RWPE2 (cell line): Measurements from ENCODE around the gene MAMDC2.

Experiments
- ATAC-seq: fragments of 200-7000 bp; cut with Tn5 transposase; 3 replicates; pipeline ENCODE4 v1.9.1; 2021; ENCODE audit warnings: low read depth
- DNase-seq: peaks from one replicate; pipeline ENCODE4 v3.0.0-alpha.2; 2020; ENCODE audit warnings: low spot score
- H3K27ac ChIP-seq: fragments of 450-650 bp; 2 replicates; pipeline ENCODE4 v1.5.1; 2017; ENCODE audit warnings: mild to moderate bottlenecking; ENCODE audit not compliant: poor library complexity, severe bottlenecking
- H3K27me3 ChIP-seq: fragments of 250-450 bp; sonication (Bioruptor Pico); 2 replicates; pipeline ENCODE4 v1.5.1; 2021; ENCODE audit warnings: mild to moderate bottlenecking, moderate library complexity; ENCODE audit not compliant: insufficient read depth, poor library complexity, severe bottlenecking
- H3K36me3 ChIP-seq: fragments of 250-450 bp; sonication (Bioruptor Pico); 2 replicates; pipeline ENCODE4 v1.5.1; 2020; ENCODE audit warnings: low read depth, mild to moderate bottlenecking, moderate library complexity
- H3K4me1 ChIP-seq: fragments of 250-450 bp; sonication (Bioruptor Pico); 2 replicates; pipeline ENCODE4 v1.5.1; 2021; ENCODE audit warnings: mild to moderate bottlenecking, moderate library complexity; ENCODE audit not compliant: insufficient read depth, poor library complexity, severe bottlenecking
- H3K4me3 ChIP-seq: fragments of 250-450 bp; sonication (Bioruptor Pico); 2 replicates; pipeline ENCODE4 v1.5.1; 2021; ENCODE audit warnings: mild to moderate bottlenecking, moderate library complexity; ENCODE audit not compliant: severe bottlenecking
- H3K9me3 ChIP-seq: fragments of 250-450 bp; sonication (Bioruptor Pico); 2 replicates; pipeline ENCODE4 v1.5.1; 2021; ENCODE audit warnings: mild to moderate bottlenecking, moderate library complexity; ENCODE audit not compliant: severe bottlenecking
- TF ChIP-seq, protein P1 (sequence below): fragments of 450-650 bp; IDR thresholded peaks from one replicate; pipeline ENCODE4 v1.5.1; 2017; ENCODE audit warnings: mild to moderate bottlenecking, moderate library complexity; ENCODE audit not compliant: poor library complexity, severe bottlenecking

The MAMDC2 gene

DNA sequence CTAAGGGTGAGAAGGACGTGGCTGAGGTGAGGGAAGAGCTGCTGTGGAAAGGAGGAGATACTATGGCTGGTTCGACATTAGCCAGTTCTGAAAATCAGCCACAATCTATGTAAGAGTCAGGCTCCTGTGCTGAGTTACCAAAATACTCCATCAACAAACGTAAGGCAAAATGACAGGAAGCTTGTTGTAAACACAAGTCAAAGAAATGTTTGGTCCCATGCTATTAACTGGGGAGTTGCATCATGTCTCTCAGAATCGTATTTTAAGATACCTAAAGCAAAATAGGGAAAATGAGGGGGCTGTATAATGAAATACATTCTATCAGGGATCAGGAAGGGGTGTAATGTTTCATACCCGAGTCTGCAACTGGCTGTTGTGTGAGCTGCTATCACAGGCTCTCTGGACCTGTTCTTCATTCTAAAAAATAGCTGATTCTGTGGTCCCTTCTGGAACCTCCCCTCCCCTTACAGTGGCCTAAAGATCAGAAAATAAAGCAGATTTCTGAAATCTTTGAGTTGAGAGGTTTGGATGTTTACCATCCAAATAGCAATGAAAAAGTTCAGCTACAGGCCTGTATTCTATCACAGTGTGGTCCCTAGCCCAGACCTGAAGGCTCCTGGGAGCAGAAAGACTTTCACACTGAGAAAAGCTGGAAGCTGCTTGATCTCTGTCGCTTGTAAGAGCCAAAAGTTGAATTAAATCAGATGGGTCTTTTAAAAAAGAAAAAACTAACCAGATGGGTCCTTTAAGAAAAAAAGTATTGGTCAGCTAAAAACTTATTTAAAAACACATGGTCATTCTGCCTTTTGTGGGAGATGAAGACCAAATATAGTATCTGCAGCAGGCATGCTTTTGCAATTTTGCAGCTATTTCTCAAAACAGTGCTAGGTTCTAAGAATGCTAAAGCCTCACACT is 117.3 kb downstream of the MAMDC2 start:
- ATAC-seq (no peak), DNase-seq (no peak)

GRCh38 chr9:70165006-70165602 is 121.5 kb downstream of the MAMDC2 start:
- no peak overlapping the region for H3K4me3 ChIP-seq
- ATAC-seq (no peak), DNase-seq (no peak)
- TF ChIP-seq, protein P1, sequence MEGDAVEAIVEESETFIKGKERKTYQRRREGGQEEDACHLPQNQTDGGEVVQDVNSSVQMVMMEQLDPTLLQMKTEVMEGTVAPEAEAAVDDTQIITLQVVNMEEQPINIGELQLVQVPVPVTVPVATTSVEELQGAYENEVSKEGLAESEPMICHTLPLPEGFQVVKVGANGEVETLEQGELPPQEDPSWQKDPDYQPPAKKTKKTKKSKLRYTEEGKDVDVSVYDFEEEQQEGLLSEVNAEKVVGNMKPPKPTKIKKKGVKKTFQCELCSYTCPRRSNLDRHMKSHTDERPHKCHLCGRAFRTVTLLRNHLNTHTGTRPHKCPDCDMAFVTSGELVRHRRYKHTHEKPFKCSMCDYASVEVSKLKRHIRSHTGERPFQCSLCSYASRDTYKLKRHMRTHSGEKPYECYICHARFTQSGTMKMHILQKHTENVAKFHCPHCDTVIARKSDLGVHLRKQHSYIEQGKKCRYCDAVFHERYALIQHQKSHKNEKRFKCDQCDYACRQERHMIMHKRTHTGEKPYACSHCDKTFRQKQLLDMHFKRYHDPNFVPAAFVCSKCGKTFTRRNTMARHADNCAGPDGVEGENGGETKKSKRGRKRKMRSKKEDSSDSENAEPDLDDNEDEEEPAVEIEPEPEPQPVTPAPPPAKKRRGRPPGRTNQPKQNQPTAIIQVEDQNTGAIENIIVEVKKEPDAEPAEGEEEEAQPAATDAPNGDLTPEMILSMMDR = no peak
- H3K36me3 ChIP-seq = no peaks in the 10 kb centered on the region
- no peaks in the 10 kb centered on the region for H3K9me3 ChIP-seq
- no peaks in the 10 kb centered on the region for H3K27me3 ChIP-seq
- no peak overlapping the region for H3K27ac ChIP-seq
- no peaks in the 10 kb centered on the region for H3K4me1 ChIP-seq

More for the DNA sequence above, 117.3 kb downstream of the MAMDC2 start:
- no peaks in the 10 kb centered on the region for H3K9me3 ChIP-seq
- no peak overlapping the region for H3K4me3 ChIP-seq
- TF ChIP-seq, protein P1 = no peak
- no peaks in the 10 kb centered on the region for H3K27me3 ChIP-seq
- H3K4me1 ChIP-seq = no peaks in the 10 kb centered on the region
- H3K27ac ChIP-seq = no peak overlapping the region
- no peaks in the 10 kb centered on the region for H3K36me3 ChIP-seq

GRCh38 chr9:70168521-70168920 is 124.9 kb downstream of the MAMDC2 start:
- no peak for ATAC-seq
- Histone ChIP-seq H3K27me3 (no peaks in the 10 kb centered on the region), H3K36me3 (no peaks in the 10 kb centered on the region), H3K9me3 (no peaks in the 10 kb centered on the region), H3K27ac (no peak overlapping the region), H3K4me1 (no peaks in the 10 kb centered on the region), H3K4me3 (no peak overlapping the region)
- TF ChIP-seq, protein P1 = no peak
- no peak for DNase-seq

DNA sequence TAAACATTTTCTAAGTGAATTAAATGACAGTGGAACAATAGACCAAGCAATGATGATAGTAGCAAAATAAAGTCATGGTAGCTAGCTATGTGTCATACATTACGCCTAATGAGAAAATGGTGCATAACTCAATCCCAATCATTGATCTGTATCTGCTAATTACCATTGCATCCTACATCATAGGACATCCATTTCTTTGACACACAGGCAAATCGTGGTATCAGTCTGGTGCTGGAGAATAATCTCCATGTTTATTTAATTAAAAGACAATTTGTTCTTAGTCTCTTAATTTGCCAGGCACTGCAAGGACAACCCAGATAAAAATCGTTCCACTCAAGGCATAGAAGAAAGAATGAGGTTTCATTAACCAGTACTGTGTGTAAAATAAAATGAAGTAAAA is 125.6 kb downstream of the MAMDC2 start:
- TF ChIP-seq, protein P1 = no peak
- Histone ChIP-seq H3K4me3 (no peak overlapping the region), H3K4me1 (no peaks in the 10 kb centered on the region), H3K9me3 (no peaks in the 10 kb centered on the region), H3K27ac (no peak overlapping the region), H3K27me3 (no peaks in the 10 kb centered on the region), H3K36me3 (no peaks in the 10 kb centered on the region)
- no peak for ATAC-seq
- DNase-seq = no peak
